Fibroblast of mammary gland (primary cell): ENCODE measurements around the gene PDE4A.

Experiments
- DNase-seq: peaks from one replicate; pipeline ENCODE4 v3.0.0-alpha.2; 2010; ENCODE audit warnings: low read depth
- H3K4me3 ChIP-seq: 2 replicates; pipeline ENCODE4 v1.5.1; 2011; ENCODE audit warnings: low read depth, mild to moderate bottlenecking, low read length, moderate library complexity; ENCODE audit not compliant: control insufficient read depth
- TF ChIP-seq, protein P1 (sequence below): conservative IDR thresholded peaks from 2 replicates; pipeline ENCODE4 v1.5.1; 2011; ENCODE audit warnings: low read depth, low read length, inconsistent platforms; ENCODE audit not compliant: control insufficient read depth, insufficient read depth

PDE4A gene

DNA sequence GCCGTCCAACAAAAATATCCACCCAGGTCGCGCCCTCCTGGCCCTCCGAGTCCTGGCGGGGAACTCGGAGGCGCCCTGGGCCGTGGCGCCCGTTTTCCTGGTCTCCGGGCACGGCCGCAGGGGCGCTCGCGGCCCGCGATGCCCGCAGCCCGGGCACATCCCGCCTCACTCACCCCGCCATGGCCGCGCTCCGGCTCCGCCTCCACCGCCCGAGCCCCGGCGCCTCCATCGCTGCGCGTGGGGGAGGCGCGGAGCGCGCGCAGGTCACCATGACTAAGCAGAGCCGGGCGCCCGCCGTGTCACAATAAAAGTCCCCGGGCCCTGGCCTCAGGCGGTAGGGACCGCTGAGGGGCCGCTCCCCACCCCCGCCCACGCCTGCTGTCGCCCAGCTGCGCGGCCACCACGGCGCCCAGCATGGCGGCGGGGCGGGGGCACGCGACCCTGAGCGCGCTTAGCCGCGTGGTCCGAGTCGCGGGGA is 82.2 kb downstream of the PDE4A start:
- peak; percentile 83 for DNase-seq
- H3K4me3 ChIP-seq: peak overlapping the region; percentile 84
- TF ChIP-seq, protein P1, sequence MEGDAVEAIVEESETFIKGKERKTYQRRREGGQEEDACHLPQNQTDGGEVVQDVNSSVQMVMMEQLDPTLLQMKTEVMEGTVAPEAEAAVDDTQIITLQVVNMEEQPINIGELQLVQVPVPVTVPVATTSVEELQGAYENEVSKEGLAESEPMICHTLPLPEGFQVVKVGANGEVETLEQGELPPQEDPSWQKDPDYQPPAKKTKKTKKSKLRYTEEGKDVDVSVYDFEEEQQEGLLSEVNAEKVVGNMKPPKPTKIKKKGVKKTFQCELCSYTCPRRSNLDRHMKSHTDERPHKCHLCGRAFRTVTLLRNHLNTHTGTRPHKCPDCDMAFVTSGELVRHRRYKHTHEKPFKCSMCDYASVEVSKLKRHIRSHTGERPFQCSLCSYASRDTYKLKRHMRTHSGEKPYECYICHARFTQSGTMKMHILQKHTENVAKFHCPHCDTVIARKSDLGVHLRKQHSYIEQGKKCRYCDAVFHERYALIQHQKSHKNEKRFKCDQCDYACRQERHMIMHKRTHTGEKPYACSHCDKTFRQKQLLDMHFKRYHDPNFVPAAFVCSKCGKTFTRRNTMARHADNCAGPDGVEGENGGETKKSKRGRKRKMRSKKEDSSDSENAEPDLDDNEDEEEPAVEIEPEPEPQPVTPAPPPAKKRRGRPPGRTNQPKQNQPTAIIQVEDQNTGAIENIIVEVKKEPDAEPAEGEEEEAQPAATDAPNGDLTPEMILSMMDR: no peak

DNA sequence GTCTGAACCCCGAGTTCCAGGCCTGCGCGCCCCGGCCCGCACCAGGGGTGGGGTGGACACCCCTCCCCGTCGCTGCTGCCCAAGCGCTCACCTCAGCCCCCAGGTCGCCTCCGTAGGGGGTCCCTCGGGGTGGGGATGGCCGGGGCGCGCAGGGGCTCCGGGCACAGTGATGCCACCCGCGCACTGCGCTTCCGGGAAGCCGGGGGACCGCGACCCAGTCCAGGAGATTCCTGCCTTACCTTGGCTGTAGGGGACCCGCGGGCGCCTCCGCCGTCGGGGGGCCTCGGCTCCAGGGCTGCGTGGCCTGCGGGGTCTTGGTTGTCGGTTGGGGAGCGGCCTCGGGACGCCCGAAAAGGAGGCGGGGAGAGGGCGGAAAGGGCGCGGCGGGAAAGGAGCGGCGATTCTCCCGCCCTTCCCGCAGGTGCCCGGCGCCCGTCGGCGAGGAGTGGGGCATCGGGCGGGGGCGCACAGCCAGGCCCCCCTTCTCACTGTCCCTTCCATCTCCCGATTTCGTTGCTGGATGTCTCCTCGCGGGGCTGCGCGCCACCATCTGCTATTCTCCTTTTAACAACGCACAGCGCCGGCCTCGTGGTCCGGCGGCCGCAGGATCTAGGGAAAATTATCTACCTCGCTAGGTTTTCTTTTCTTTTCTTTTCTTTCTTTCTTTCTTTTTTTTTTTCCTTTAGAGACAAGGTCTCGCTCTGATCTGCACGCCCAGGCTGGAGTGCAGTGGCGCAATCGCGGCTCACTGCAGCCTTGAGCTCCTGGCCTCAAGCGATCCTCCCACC is 82.9 kb downstream of the PDE4A start, which contains the start of gene KEAP1:
KEAP1 (minus strand) TSS at position 355 of the 788 bp plus-strand sequence. CDS start 3,323 bp downstream, outside the sequence.
- TF ChIP-seq, protein P1: no peak
- no peak for DNase-seq
- H3K4me3 ChIP-seq: peak within 1 kb of the TSS; percentile 84

DNA sequence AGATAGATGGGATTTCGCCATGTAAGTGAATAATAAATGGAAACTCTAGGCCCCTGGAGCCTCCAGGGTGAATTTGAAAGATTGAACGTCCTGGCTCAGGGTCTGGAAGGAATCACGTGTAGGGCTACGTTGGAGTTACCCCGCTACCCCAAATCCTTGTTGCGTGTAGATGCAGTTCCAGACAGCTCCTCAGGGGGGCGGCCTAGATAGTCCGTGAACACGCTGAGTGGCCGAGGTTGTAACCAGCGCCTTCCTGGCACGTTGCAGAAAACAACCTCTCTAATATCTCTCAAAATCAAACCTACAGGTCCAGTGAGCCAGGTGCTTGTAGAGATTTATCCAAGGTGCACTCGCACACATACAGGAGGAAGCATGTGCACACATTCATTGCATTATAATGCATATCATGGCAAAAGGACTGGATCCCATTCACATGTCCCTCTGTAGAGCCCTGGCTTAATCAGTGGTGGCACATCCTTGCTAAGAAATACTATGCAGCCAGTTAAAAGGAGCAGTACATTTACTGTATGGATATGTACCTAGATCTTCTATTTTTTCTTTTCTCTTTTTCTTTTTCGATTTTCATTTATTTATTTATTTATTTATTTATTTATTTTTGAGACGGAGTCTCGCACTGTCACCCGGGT is 85.4 kb downstream of the PDE4A start:
- TF ChIP-seq, protein P1: peak; percentile 85
- DNase-seq: peak; percentile 69
- H3K4me3 ChIP-seq: no peak overlapping the region

DNA sequence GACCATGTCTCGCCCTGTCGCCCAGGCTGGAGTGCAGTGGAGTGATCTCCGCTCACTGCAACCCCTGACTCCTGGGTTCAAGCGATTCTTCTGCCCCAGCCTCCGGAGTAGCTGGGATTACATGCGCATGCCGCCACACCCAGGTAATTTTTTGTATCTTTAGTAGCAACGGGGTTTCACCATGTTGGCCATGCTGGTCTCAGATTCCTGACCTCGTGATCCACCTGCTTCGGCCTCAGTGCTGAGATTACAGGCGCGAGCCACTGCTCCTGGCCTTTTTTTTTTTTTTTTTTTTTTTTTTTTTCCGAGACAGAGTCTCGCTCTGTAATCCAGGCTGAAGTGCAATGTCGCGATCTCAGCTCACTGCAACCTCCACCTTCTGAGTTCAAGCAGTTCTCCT is 87.7 kb downstream of the PDE4A start:
- H3K4me3 ChIP-seq: no peak overlapping the region
- TF ChIP-seq, protein P1: no peak

DNA sequence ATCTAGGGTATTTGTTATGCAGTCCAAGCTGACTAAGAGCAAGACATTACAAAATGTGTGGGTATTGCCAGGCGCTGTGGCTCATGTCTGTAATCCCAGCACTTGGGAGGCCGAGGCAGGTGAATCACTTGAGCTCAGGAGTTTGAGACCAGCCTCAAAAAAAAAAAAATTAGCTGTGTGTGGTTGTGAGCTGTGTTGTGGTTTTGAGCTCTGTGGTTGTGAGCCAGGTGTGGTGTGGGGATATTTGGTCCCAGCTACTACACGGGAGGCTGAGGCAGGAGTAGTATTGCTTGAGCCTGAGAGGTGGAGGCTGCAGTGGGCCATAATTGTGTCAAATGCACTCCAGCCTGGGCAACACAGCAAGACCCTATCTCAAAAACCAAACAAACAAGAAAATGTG is 88.4 kb downstream of the PDE4A start:
- no peak overlapping the region for H3K4me3 ChIP-seq
- TF ChIP-seq, protein P1: no peak
- DNase-seq: peak; percentile 56

More for the DNA sequence above, 87.7 kb downstream of the PDE4A start:
- no peak for DNase-seq

DNA sequence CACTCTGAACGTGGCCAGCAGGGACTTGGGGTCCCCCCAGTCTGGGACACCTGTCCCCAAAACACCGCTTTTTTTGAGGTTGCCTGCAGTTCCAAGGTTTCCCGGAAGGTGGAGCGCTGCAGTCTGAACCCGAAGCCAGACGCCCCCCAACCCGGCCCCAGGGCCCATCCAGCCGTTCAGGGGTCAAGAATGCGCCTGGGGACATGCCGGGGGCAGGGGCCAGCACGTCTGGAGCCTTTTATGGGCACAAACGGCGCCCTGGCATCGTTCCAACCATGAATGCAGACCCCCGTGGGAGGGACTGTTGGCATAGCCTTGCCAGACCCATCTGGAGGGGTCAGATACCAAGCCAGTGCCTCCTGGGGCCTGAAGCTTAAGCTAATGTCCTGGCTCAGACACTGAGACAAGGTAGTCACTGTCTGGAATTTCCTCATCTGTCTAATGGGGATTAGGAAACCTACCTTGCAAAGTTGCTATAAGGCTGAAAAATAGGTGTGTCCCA is 90.0 kb downstream of the PDE4A start:
- DNase-seq: no peak

More for the DNA sequence above, 90.0 kb downstream of the PDE4A start:
- no peak overlapping the region for H3K4me3 ChIP-seq
- TF ChIP-seq, protein P1: peak; percentile 60
